Measurements from ENCODE around the gene SMAD6. TPM values are rescaled to one million over a fixed set of nuclear protein-coding genes. Genes with fewer than 3 reads are reported as not detected.

Gene SMAD6
- total RNA-seq, 1 donor from 2014 or later = 0.43 TPM

- no peak for DNase-seq (ENCODE audit: low spot score)
- Mint-ChIP-seq H3K9me3 (no peaks in the 10 kb centered on the region), H3K27me3 (ENCODE audit: low read depth) (peaks cover 12% of the 10 kb centered on the region), H3K4me1 (ENCODE audit: low read depth) (no peaks in the 10 kb centered on the region), H3K36me3 (ENCODE audit: low read depth) (no peaks in the 10 kb centered on the region), H3K27ac (no peak overlapping the region), H3K4me3 (ENCODE audit: low read depth) (no peak overlapping the region)
- intact Hi-C loops (cut with micrococcal nuclease) = no loop called here
These were observed 33.2 kb downstream of the SMAD6 start for GRCh38 chr15:66734961-66735908.

- DNase-seq (ENCODE audit: low spot score) = no peak
- Mint-ChIP-seq H3K27me3 (ENCODE audit: low read depth) (peaks cover 12% of the 10 kb centered on the region), H3K4me3 (ENCODE audit: low read depth) (no peak overlapping the region), H3K27ac (no peak overlapping the region), H3K9me3 (no peaks in the 10 kb centered on the region), H3K4me1 (ENCODE audit: low read depth) (no peaks in the 10 kb centered on the region), H3K36me3 (ENCODE audit: low read depth) (no peaks in the 10 kb centered on the region)
- intact Hi-C loops (cut with micrococcal nuclease) = no loop called here
These were observed 33.9 kb downstream of the SMAD6 start for GRCh38 chr15:66735909-66736305.

GRCh38 chr15:66737243-66738010, 35.4 kb downstream of the SMAD6 start:
- peaks cover 12% of the 10 kb centered on the region for H3K27me3 Mint-ChIP-seq (ENCODE audit: low read depth)
- no peaks in the 10 kb centered on the region for H3K4me1 Mint-ChIP-seq (ENCODE audit: low read depth)
- no peak overlapping the region for H3K4me3 Mint-ChIP-seq (ENCODE audit: low read depth)
- intact Hi-C loops (cut with micrococcal nuclease) = no loop called here
- no peaks in the 10 kb centered on the region for H3K36me3 Mint-ChIP-seq (ENCODE audit: low read depth)
- H3K9me3 Mint-ChIP-seq = no peaks in the 10 kb centered on the region
- DNase-seq (ENCODE audit: low spot score) = no peak
- H3K27ac Mint-ChIP-seq = no peak overlapping the region

- no peaks in the 10 kb centered on the region for H3K4me1 Mint-ChIP-seq (ENCODE audit: low read depth)
- H3K27me3 Mint-ChIP-seq (ENCODE audit: low read depth) = peaks cover 9% of the 10 kb centered on the region
- no peaks in the 10 kb centered on the region for H3K9me3 Mint-ChIP-seq
- H3K4me3 Mint-ChIP-seq (ENCODE audit: low read depth) = no peak overlapping the region
- H3K36me3 Mint-ChIP-seq (ENCODE audit: low read depth) = no peaks in the 10 kb centered on the region
- no peak for DNase-seq (ENCODE audit: low spot score)
- no peak overlapping the region for H3K27ac Mint-ChIP-seq
- intact Hi-C loops (cut with micrococcal nuclease) = no loop called here
These were observed 36.1 kb downstream of the SMAD6 start for GRCh38 chr15:66738116-66738515.

- Mint-ChIP-seq H3K4me3 (ENCODE audit: low read depth) (no peak overlapping the region), H3K27me3 (ENCODE audit: low read depth) (peaks cover 4% of the 10 kb centered on the region), H3K36me3 (ENCODE audit: low read depth) (no peaks in the 10 kb centered on the region), H3K9me3 (no peaks in the 10 kb centered on the region), H3K27ac (no peak overlapping the region), H3K4me1 (ENCODE audit: low read depth) (no peaks in the 10 kb centered on the region)
- intact Hi-C loops (cut with micrococcal nuclease) = no loop called here
- DNase-seq (ENCODE audit: low spot score) = no peak
These were observed 36.6 kb downstream of the SMAD6 start for GRCh38 chr15:66738595-66738994.

GRCh38 chr15:66739287-66739686, 37.3 kb downstream of the SMAD6 start:
- intact Hi-C loops (cut with micrococcal nuclease) = no loop called here
- Mint-ChIP-seq H3K4me1 (ENCODE audit: low read depth) (no peaks in the 10 kb centered on the region), H3K36me3 (ENCODE audit: low read depth) (no peaks in the 10 kb centered on the region), H3K9me3 (no peaks in the 10 kb centered on the region), H3K4me3 (ENCODE audit: low read depth) (no peak overlapping the region), H3K27me3 (ENCODE audit: low read depth) (peaks cover 3% of the 10 kb centered on the region), H3K27ac (no peak overlapping the region)
- DNase-seq (ENCODE audit: low spot score) = no peak

- H3K9me3 Mint-ChIP-seq = no peaks in the 10 kb centered on the region
- intact Hi-C loops (cut with micrococcal nuclease) = no loop called here
- H3K27me3 Mint-ChIP-seq (ENCODE audit: low read depth) = peaks cover 3% of the 10 kb centered on the region
These were observed 38.8 kb downstream of the SMAD6 start for GRCh38 chr15:66740802-66741201.

GRCh38 chr15:66741646-66742045, 39.6 kb downstream of the SMAD6 start:
- Mint-ChIP-seq H3K27me3 (ENCODE audit: low read depth) (peaks cover 3% of the 10 kb centered on the region), H3K9me3 (no peaks in the 10 kb centered on the region), H3K4me3 (ENCODE audit: low read depth) (no peak overlapping the region), H3K27ac (no peak overlapping the region), H3K36me3 (ENCODE audit: low read depth) (no peaks in the 10 kb centered on the region), H3K4me1 (ENCODE audit: low read depth) (no peaks in the 10 kb centered on the region)
- no peak for DNase-seq (ENCODE audit: low spot score)
- intact Hi-C loops (cut with micrococcal nuclease) = no loop called here

More at GRCh38 chr15:66740802-66741201, 38.8 kb downstream of the SMAD6 start:
- no peak for DNase-seq (ENCODE audit: low spot score)
- Mint-ChIP-seq H3K4me1 (ENCODE audit: low read depth) (no peaks in the 10 kb centered on the region), H3K27ac (no peak overlapping the region), H3K36me3 (ENCODE audit: low read depth) (no peaks in the 10 kb centered on the region), H3K4me3 (ENCODE audit: low read depth) (no peak overlapping the region)

GRCh38 chr15:66742286-66742685, 40.2 kb downstream of the SMAD6 start:
- H3K36me3 Mint-ChIP-seq (ENCODE audit: low read depth) = no peaks in the 10 kb centered on the region
- no peak for DNase-seq (ENCODE audit: low spot score)
- intact Hi-C loops (cut with micrococcal nuclease) = no loop called here
- peaks cover 3% of the 10 kb centered on the region for H3K27me3 Mint-ChIP-seq (ENCODE audit: low read depth)
- no peak overlapping the region for H3K27ac Mint-ChIP-seq
- no peak overlapping the region for H3K4me3 Mint-ChIP-seq (ENCODE audit: low read depth)
- H3K9me3 Mint-ChIP-seq = no peaks in the 10 kb centered on the region
- H3K4me1 Mint-ChIP-seq (ENCODE audit: low read depth) = no peaks in the 10 kb centered on the region

GRCh38 chr15:66743204-66743603, 41.2 kb downstream of the SMAD6 start:
- intact Hi-C loops (cut with micrococcal nuclease) = no loop called here
- Mint-ChIP-seq H3K27ac (no peak overlapping the region), H3K36me3 (ENCODE audit: low read depth) (no peaks in the 10 kb centered on the region), H3K4me1 (ENCODE audit: low read depth) (no peaks in the 10 kb centered on the region), H3K27me3 (ENCODE audit: low read depth) (peaks cover 3% of the 10 kb centered on the region), H3K9me3 (no peaks in the 10 kb centered on the region), H3K4me3 (ENCODE audit: low read depth) (no peak overlapping the region)
- no peak for DNase-seq (ENCODE audit: low spot score)

GRCh38 chr15:66743703-66744536, 41.9 kb downstream of the SMAD6 start:
- no peak for DNase-seq (ENCODE audit: low spot score)
- Mint-ChIP-seq H3K9me3 (no peaks in the 10 kb centered on the region), H3K4me1 (ENCODE audit: low read depth) (no peaks in the 10 kb centered on the region), H3K36me3 (ENCODE audit: low read depth) (no peaks in the 10 kb centered on the region), H3K27ac (no peak overlapping the region), H3K27me3 (ENCODE audit: low read depth) (peaks cover 3% of the 10 kb centered on the region), H3K4me3 (ENCODE audit: low read depth) (no peak overlapping the region)
- intact Hi-C loops (cut with micrococcal nuclease) = no loop called here

- intact Hi-C loops (cut with micrococcal nuclease) = no loop called here
- no peak overlapping the region for H3K27ac Mint-ChIP-seq
- H3K9me3 Mint-ChIP-seq = no peaks in the 10 kb centered on the region
- H3K27me3 Mint-ChIP-seq (ENCODE audit: low read depth) = peaks cover 3% of the 10 kb centered on the region
- no peaks in the 10 kb centered on the region for H3K36me3 Mint-ChIP-seq (ENCODE audit: low read depth)
- DNase-seq (ENCODE audit: low spot score) = no peak
- no peaks in the 10 kb centered on the region for H3K4me1 Mint-ChIP-seq (ENCODE audit: low read depth)
- no peak overlapping the region for H3K4me3 Mint-ChIP-seq (ENCODE audit: low read depth)
These were observed 42.7 kb downstream of the SMAD6 start for GRCh38 chr15:66744610-66745279.
